H9 (cell line): ENCODE measurements around the gene HSPD1. TPM values are rescaled to one million over a fixed set of nuclear protein-coding genes. Genes with fewer than 3 reads are reported as not detected.

Source experiments
- DNase-seq: peaks from one replicate; pipeline ENCODE4 v3.0.0-alpha.2; 2017
- H2AFZ ChIP-seq: one replicate; pipeline ENCODE4 v1.6.1; 2013; ENCODE audit warnings: mild to moderate bottlenecking, low read length, control low read depth, moderate library complexity
- H2AK5ac ChIP-seq: 2 replicates; pipeline ENCODE4 v1.6.1; 2013; ENCODE audit warnings: low read length, control low read depth, mixed read lengths; ENCODE audit not compliant: insufficient read length
- H2BK120ac ChIP-seq: one replicate; pipeline ENCODE4 v1.6.1; 2013; ENCODE audit warnings: low read depth, mild to moderate bottlenecking, low read length, control low read depth, inconsistent platforms; ENCODE audit not compliant: poor library complexity, severe bottlenecking
- H2BK12ac ChIP-seq: 2 replicates; pipeline ENCODE4 v1.6.1; 2013; ENCODE audit warnings: low read length, control low read depth, mixed read lengths, low read depth; ENCODE audit not compliant: insufficient read length
- H2BK15ac ChIP-seq: 2 replicates; pipeline ENCODE4 v1.6.1; 2013; ENCODE audit warnings: low read depth, low read length, control low read depth
- H2BK20ac ChIP-seq: one replicate; pipeline ENCODE4 v1.6.1; 2013; ENCODE audit warnings: low read depth, mild to moderate bottlenecking, low read length, control low read depth, inconsistent platforms; ENCODE audit not compliant: poor library complexity, severe bottlenecking
- H2BK5ac ChIP-seq: 2 replicates; pipeline ENCODE4 v1.6.1; 2013; ENCODE audit warnings: low read length, control low read depth, mixed read lengths; ENCODE audit not compliant: insufficient read length
- H3K14ac ChIP-seq: 2 replicates; pipeline ENCODE4 v1.6.1; 2013; ENCODE audit warnings: low read length, control low read depth; ENCODE audit not compliant: insufficient read depth
- H3K18ac ChIP-seq: 2 replicates; pipeline ENCODE4 v1.6.1; 2013; ENCODE audit warnings: low read depth, mild to moderate bottlenecking, mixed read lengths, low read length, control low read depth; ENCODE audit not compliant: insufficient read length
- H3K23ac ChIP-seq: 2 replicates; pipeline ENCODE4 v1.6.1; 2013; ENCODE audit warnings: low read length, control low read depth, mixed read lengths, low read depth; ENCODE audit not compliant: insufficient read length
- H3K23me2 ChIP-seq: 2 replicates; pipeline ENCODE4 v1.6.1; 2013; ENCODE audit warnings: low read depth, mild to moderate bottlenecking, mixed read lengths, low read length, control low read depth; ENCODE audit not compliant: insufficient read length, poor library complexity, severe bottlenecking
- H3K27ac ChIP-seq: 2 replicates; pipeline ENCODE4 v1.5.1; 2013; ENCODE audit warnings: low read length, control low read depth, mixed read lengths, low read depth; ENCODE audit not compliant: insufficient read length
- H3K27me3 ChIP-seq: 2 replicates; pipeline ENCODE4 v1.6.1; 2013; ENCODE audit warnings: low read length, control low read depth, inconsistent platforms; ENCODE audit not compliant: insufficient read depth
- H3K4ac ChIP-seq: 2 replicates; pipeline ENCODE4 v1.6.1; 2013; ENCODE audit warnings: low read depth, mild to moderate bottlenecking, control low read depth, inconsistent platforms, low read length, moderate library complexity
- H3K4me1 ChIP-seq: 2 replicates; pipeline ENCODE4 v1.6.1; 2013; ENCODE audit warnings: low read length, control low read depth, inconsistent platforms; ENCODE audit not compliant: insufficient read depth
- H3K4me2 ChIP-seq: 2 replicates; pipeline ENCODE4 v1.6.1; 2013; ENCODE audit warnings: low read length, control low read depth, mixed read lengths; ENCODE audit not compliant: insufficient read length, insufficient read depth
- H3K56ac ChIP-seq: 2 replicates; pipeline ENCODE4 v1.6.1; 2013; ENCODE audit warnings: low read depth, mild to moderate bottlenecking, mixed read lengths, low read length, control low read depth; ENCODE audit not compliant: insufficient read length
- H3K79me1 ChIP-seq: 2 replicates; pipeline ENCODE4 v1.6.1; 2013; ENCODE audit warnings: low read depth, mild to moderate bottlenecking, moderate library complexity, low read length, control low read depth, inconsistent platforms; ENCODE audit not compliant: insufficient read depth, poor library complexity, severe bottlenecking
- H3K79me2 ChIP-seq: 2 replicates; pipeline ENCODE4 v1.6.1; 2013; ENCODE audit warnings: low read length, control low read depth, inconsistent platforms; ENCODE audit not compliant: insufficient read depth
- H3K9ac ChIP-seq: 2 replicates; pipeline ENCODE4 v1.6.1; 2013; ENCODE audit warnings: low read length, control low read depth, mixed read lengths; ENCODE audit not compliant: insufficient read length; ENCODE audit errors: extremely low read depth
- H3K9me3 ChIP-seq: one replicate; pipeline ENCODE4 v1.6.1; 2013; ENCODE audit warnings: low read depth, low read length, inconsistent platforms; ENCODE audit not compliant: control insufficient read depth
- H3T11ph ChIP-seq: one replicate; pipeline ENCODE4 v1.6.1; 2013; ENCODE audit warnings: mild to moderate bottlenecking, low read length, control low read depth, inconsistent platforms
- H4K20me1 ChIP-seq: one replicate; pipeline ENCODE4 v1.6.1; 2013; ENCODE audit not compliant: control insufficient read depth, insufficient read length, insufficient read depth
- H4K5ac ChIP-seq: 2 replicates; pipeline ENCODE4 v1.6.1; 2013; ENCODE audit warnings: low read depth, mild to moderate bottlenecking, mixed read lengths, low read length, control low read depth; ENCODE audit not compliant: insufficient read length
- H4K8ac ChIP-seq: replicated peaks from 2 replicates; pipeline ENCODE4 v1.6.1; 2013; ENCODE audit warnings: low read length, control low read depth, mixed read lengths, low read depth; ENCODE audit not compliant: insufficient read length
- H4K91ac ChIP-seq: 2 replicates; pipeline ENCODE4 v1.6.1; 2013; ENCODE audit warnings: low read depth, mild to moderate bottlenecking, moderate library complexity, mixed read lengths, low read length, control low read depth; ENCODE audit not compliant: insufficient read length
- H3K27ac Mint-ChIP-seq, 3 experiments: 2 replicates in 2 of 3; 3 replicates in 1 of 3; pipeline ENCODE4 v1.8.0; 2020 to 2021; ENCODE audit warnings: mixed read lengths in 3 of 3, mild to moderate bottlenecking in 1 of 3, moderate library complexity in 1 of 3
- H3K27me3 Mint-ChIP-seq: 2 replicates; pipeline ENCODE4 v1.8.0; 2021; ENCODE audit warnings: low read depth, mild to moderate bottlenecking, moderate library complexity, mixed read lengths
- H3K36me3 Mint-ChIP-seq, 3 experiments: 2 replicates in 2 of 3; 3 replicates in 1 of 3; pipeline ENCODE4 v1.8.0; 2020 to 2021; ENCODE audit warnings: low read depth in 3 of 3, mixed read lengths in 3 of 3; ENCODE audit not compliant: insufficient read depth in 1 of 3
- H3K4me1 Mint-ChIP-seq, 2 experiments: 2 replicates each; pipeline ENCODE4 v1.8.0; 2020; ENCODE audit warnings: mixed read lengths in 2 of 2
- H3K4me3 Mint-ChIP-seq, 2 experiments: 2 replicates in 1 of 2; 3 replicates in 1 of 2; pipeline ENCODE4 v1.8.0; 2020 to 2021; ENCODE audit warnings: mild to moderate bottlenecking in 2 of 2, mixed read lengths in 2 of 2, moderate library complexity in 1 of 2
- H3K9me3 Mint-ChIP-seq, 2 experiments: 2 replicates in 1 of 2; 3 replicates in 1 of 2; pipeline ENCODE4 v1.8.0; 2020; ENCODE audit warnings: mild to moderate bottlenecking in 2 of 2, mixed read lengths in 2 of 2, moderate library complexity in 1 of 2
- WGBS: extraction: QIAGEN DNeasy Blood & Tissue Kit; methylation state at CpG from one replicate; pipeline ENCODE4 v1.1.7; 2013; ENCODE audit warnings: missing lambda C conversion rate, low lambda C conversion rate, mixed read lengths; ENCODE audit not compliant: insufficient read length; ENCODE audit errors: extremely low coverage; 5-methylcytosine and 5-hydroxymethylcytosine counted together
- total RNA-seq: library from RNA; stranded (reverse); gene quantifications from 2 replicates; pipeline ENCODE4 v1.2.1, GENCODE V29; 2021
- TF ChIP-seq, protein P1 (sequence below): fragments of 200-600 bp; sonication (generic); conservative IDR thresholded peaks from 3 replicates; pipeline ENCODE4 v1.8.0; 2021; ENCODE audit warnings: antibody characterized with exemption, mild to moderate bottlenecking

HSPD1 gene
- total RNA-seq, 1 experiment from 2014 or later: 846 TPM

GRCh38 chr2:197538412-197538811 is 38.8 kb upstream of the HSPD1 start:
- Histone ChIP-seq H3K79me2 (peaks cover 2% of the 10 kb centered on the region; the same call in 1 of the 2 replicates), H2AFZ (no peak overlapping the region), H4K20me1 (no peaks in the 10 kb centered on the region), H4K8ac (no peak overlapping the region), H2BK15ac (no peak overlapping the region), H3K9ac (no peak overlapping the region), H3K4ac (no peak overlapping the region), H3K14ac (no peak overlapping the region), H3K27me3 (no peaks in the 10 kb centered on the region), H3K27ac (no peak overlapping the region), H3K23ac (no peak overlapping the region), H3K4me2 (no peak overlapping the region), H4K91ac (no peak overlapping the region), H2AK5ac (no peak overlapping the region), H3K18ac (no peak overlapping the region), H4K5ac (no peak overlapping the region), H2BK5ac (no peak overlapping the region), H2BK120ac (no peak overlapping the region), H3T11ph (no peak overlapping the region), H3K79me1 (peaks cover 3% of the 10 kb centered on the region), H3K4me1 (no peaks in the 10 kb centered on the region; the same call in 1 of the 2 replicates), H3K56ac (no peak overlapping the region), H2BK20ac (no peak overlapping the region), H3K9me3 (no peaks in the 10 kb centered on the region), H3K23me2 (no peaks in the 10 kb centered on the region), H2BK12ac (no peak overlapping the region)
- Mint-ChIP-seq H3K36me3 (peaks cover 38 to 84% (median 73%) of the 10 kb centered on the region in 3 experiments; a peak in 6 of 7 replicates), H3K27ac (no peak overlapping the region), H3K9me3 (no peaks in the 10 kb centered on the region), H3K4me1 (peaks cover 4 to 7% of the 10 kb centered on the region in 2 experiments), H3K27me3 (no peaks in the 10 kb centered on the region), H3K4me3 (no peak overlapping the region)
- TF ChIP-seq, protein P1, sequence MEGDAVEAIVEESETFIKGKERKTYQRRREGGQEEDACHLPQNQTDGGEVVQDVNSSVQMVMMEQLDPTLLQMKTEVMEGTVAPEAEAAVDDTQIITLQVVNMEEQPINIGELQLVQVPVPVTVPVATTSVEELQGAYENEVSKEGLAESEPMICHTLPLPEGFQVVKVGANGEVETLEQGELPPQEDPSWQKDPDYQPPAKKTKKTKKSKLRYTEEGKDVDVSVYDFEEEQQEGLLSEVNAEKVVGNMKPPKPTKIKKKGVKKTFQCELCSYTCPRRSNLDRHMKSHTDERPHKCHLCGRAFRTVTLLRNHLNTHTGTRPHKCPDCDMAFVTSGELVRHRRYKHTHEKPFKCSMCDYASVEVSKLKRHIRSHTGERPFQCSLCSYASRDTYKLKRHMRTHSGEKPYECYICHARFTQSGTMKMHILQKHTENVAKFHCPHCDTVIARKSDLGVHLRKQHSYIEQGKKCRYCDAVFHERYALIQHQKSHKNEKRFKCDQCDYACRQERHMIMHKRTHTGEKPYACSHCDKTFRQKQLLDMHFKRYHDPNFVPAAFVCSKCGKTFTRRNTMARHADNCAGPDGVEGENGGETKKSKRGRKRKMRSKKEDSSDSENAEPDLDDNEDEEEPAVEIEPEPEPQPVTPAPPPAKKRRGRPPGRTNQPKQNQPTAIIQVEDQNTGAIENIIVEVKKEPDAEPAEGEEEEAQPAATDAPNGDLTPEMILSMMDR: no peak
- no peak for DNase-seq
- no CpG with 5 or more reads among the region's 2 CpGs for WGBS
